Neuronal stem cell (in vitro differentiated cells): ENCODE measurements around the gene ZBTB46.

Experiments used
- DNase-seq: peaks from one replicate; pipeline ENCODE4 v3.0.0-alpha.2; 2013; ENCODE audit warnings: low spot score
- H2AFZ ChIP-seq: one replicate; pipeline ENCODE4 v1.6.1; 2013; ENCODE audit warnings: mild to moderate bottlenecking, low read length, inconsistent platforms
- H2AK5ac ChIP-seq: 2 replicates; pipeline ENCODE4 v1.6.1; 2013; ENCODE audit warnings: low read depth, mild to moderate bottlenecking, inconsistent platforms, low read length, moderate library complexity, mixed read lengths
- H2BK120ac ChIP-seq: 2 replicates; pipeline ENCODE4 v1.6.1; 2013; ENCODE audit warnings: low read depth, mild to moderate bottlenecking, inconsistent platforms, low read length, moderate library complexity, mixed read lengths
- H2BK12ac ChIP-seq: one replicate; pipeline ENCODE4 v1.6.1; 2013; ENCODE audit warnings: low read length, inconsistent platforms
- H2BK15ac ChIP-seq: 2 replicates; pipeline ENCODE4 v1.6.1; 2013; ENCODE audit warnings: mild to moderate bottlenecking, low read length, inconsistent platforms, mixed read lengths
- H2BK5ac ChIP-seq: one replicate; pipeline ENCODE4 v1.6.1; 2013; ENCODE audit warnings: inconsistent platforms, mild to moderate bottlenecking, low read length, moderate library complexity
- H3K14ac ChIP-seq: one replicate; pipeline ENCODE4 v1.6.1; 2013; ENCODE audit warnings: low read length, inconsistent platforms
- H3K18ac ChIP-seq: 2 replicates; pipeline ENCODE4 v1.6.1; 2013; ENCODE audit warnings: low read length, inconsistent platforms
- H3K23ac ChIP-seq: 2 replicates; pipeline ENCODE4 v1.6.1; 2013; ENCODE audit warnings: low read depth, mild to moderate bottlenecking, mixed read lengths, low read length, inconsistent platforms; ENCODE audit not compliant: poor library complexity
- H3K27ac ChIP-seq: replicated peaks from 3 replicates; pipeline ENCODE4 v1.5.1; 2013; ENCODE audit warnings: low read length, inconsistent platforms
- H3K27me3 ChIP-seq, 3 experiments: 2 replicates each; pipeline ENCODE4 v1.6.1; 2013; ENCODE audit warnings: low read length in 3 of 3, mild to moderate bottlenecking in 2 of 3, inconsistent platforms in 1 of 3, low read depth in 1 of 3, mixed read lengths in 1 of 3, moderate library complexity in 1 of 3; ENCODE audit not compliant: control insufficient read depth in 3 of 3, insufficient read depth in 3 of 3
- H3K36me3 ChIP-seq, 2 donors: replicated peaks in 1 of 2; 2 replicates each; pipeline ENCODE4 v1.6.1; 2013; ENCODE audit warnings: low read length in 2 of 2; ENCODE audit not compliant: control insufficient read depth in 2 of 2, insufficient read depth in 2 of 2
- H3K4ac ChIP-seq: 2 replicates; pipeline ENCODE4 v1.6.1; 2013; ENCODE audit warnings: inconsistent platforms, mild to moderate bottlenecking, low read length, moderate library complexity
- H3K4me1 ChIP-seq, 2 donors: 1 replicate in 1 of 2; 2 replicates in 1 of 2; pipeline ENCODE4 v1.6.1; 2013; ENCODE audit warnings: low read length in 2 of 2, low read depth in 1 of 2; ENCODE audit not compliant: control insufficient read depth in 2 of 2, insufficient read depth in 1 of 2
- H3K4me2 ChIP-seq: one replicate; pipeline ENCODE4 v1.6.1; 2013; ENCODE audit warnings: mild to moderate bottlenecking, low read length, inconsistent platforms; ENCODE audit not compliant: insufficient read depth, poor library complexity, severe bottlenecking
- H3K4me3 ChIP-seq, 2 donors: 2 replicates each; pipeline ENCODE4 v1.5.1; 2013; ENCODE audit warnings: low read length in 2 of 2, mild to moderate bottlenecking in 2 of 2, inconsistent platforms in 1 of 2, moderate library complexity in 1 of 2
- H3K79me1 ChIP-seq: one replicate; pipeline ENCODE4 v1.6.1; 2013; ENCODE audit warnings: low read depth, mild to moderate bottlenecking, inconsistent platforms, low read length, moderate library complexity
- H3K9ac ChIP-seq: one replicate; pipeline ENCODE4 v1.6.1; 2013; ENCODE audit warnings: mild to moderate bottlenecking, low read depth, low read length, inconsistent platforms; ENCODE audit not compliant: poor library complexity
- H3K9me3 ChIP-seq, 2 donors: replicated peaks in 1 of 2; 2 replicates each; pipeline versions ENCODE3 to v1.6.1; 2013; ENCODE audit warnings: low read length in 2 of 2, mild to moderate bottlenecking in 2 of 2, inconsistent platforms in 1 of 2, low read depth in 1 of 2, mixed read lengths in 1 of 2, moderate library complexity in 1 of 2; ENCODE audit not compliant: control insufficient read depth in 2 of 2, insufficient read depth in 1 of 2
- H4K8ac ChIP-seq: one replicate; pipeline ENCODE4 v1.6.1; 2013; ENCODE audit warnings: low read depth, mild to moderate bottlenecking, inconsistent platforms, low read length, moderate library complexity
- H4K91ac ChIP-seq: one replicate; pipeline ENCODE4 v1.6.1; 2013; ENCODE audit warnings: low read length, low read depth, mild to moderate bottlenecking, inconsistent platforms; ENCODE audit not compliant: poor library complexity
- WGBS, 2 donors: extraction: QIAGEN DNeasy Blood & Tissue Kit; methylation state at CpG; one replicate each; pipeline ENCODE4 v1.1.7; 2013; ENCODE audit warnings: missing lambda C conversion rate in 2 of 2, mixed read lengths in 1 of 2; ENCODE audit not compliant: insufficient read length in 2 of 2, insufficient replicate concordance in 1 of 2; ENCODE audit errors: extremely low coverage in 2 of 2; 5-methylcytosine and 5-hydroxymethylcytosine counted together

The ZBTB46 gene

DNA sequence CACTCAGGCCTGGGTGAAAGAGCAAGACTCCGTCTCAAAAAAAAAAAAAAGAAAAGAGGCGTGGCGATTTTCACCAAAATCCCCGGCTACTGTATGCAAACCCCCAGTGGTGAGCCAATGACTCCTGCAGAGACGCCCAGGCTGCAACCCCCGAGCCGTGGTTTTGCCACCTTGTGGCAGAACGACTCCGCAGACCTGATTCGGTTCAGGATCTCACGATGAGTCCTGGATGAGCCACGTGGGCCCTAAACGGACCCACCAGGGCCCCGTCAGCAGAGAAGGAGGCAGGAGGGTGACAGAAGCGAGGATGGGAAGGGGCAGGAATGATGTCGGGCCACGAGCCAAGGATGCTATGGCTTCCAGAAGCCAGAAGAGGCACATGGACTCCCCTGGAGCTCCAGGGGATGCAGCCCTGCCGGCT, 49.0 kb downstream of the ZBTB46 start:
- no CpG with 5 or more reads among the region's 18 CpGs for WGBS, 2 donors

DNA sequence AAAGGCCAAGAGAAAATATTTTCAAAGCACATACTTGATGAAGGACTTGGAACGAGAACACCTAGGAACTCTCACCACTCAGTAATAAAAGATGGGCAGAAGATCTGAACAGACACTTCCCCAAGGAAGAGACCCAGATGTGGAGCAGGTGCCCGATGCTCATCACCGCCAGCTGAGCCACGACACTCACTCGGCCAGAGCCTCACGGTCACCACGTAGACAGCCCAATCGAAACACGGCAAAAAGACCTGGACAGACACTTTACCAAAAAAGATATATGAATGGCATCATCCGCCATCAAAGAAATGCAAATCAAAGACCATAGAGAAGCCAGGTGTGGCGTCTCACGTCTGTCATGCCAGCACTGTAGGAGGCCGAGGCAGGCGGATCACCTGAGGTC, 49.9 kb downstream of the ZBTB46 start:
- no peak overlapping the region for H4K91ac ChIP-seq

More for the DNA sequence above, 49.0 kb downstream of the ZBTB46 start:
- no peak overlapping the region for H2BK5ac ChIP-seq
- peak overlapping the region; percentile 85 for H4K91ac ChIP-seq
- H3K18ac ChIP-seq: no peak overlapping the region
- no peak overlapping the region for H2BK12ac ChIP-seq
- no peak overlapping the region for H3K4ac ChIP-seq
- no peak overlapping the region for H3K23ac ChIP-seq
- H3K4me3 ChIP-seq: no peak overlapping the region
- peaks cover 2 to 7% of the 10 kb centered on the region in 2 donors for H3K4me1 ChIP-seq
- no peak overlapping the region for H2BK15ac ChIP-seq
- H3K9me3 ChIP-seq: no peaks in the 10 kb centered on the region
- H2BK120ac ChIP-seq: no peak overlapping the region
- H3K4me2 ChIP-seq: no peak overlapping the region
- H3K36me3 ChIP-seq: peaks cover 0 to 21% of the 10 kb centered on the region in 2 donors
- H3K27me3 ChIP-seq: no peaks in the 10 kb centered on the region
- DNase-seq: no peak
- H3K79me1 ChIP-seq: peaks cover 5% of the 10 kb centered on the region
- H4K8ac ChIP-seq: no peak overlapping the region
- H3K9ac ChIP-seq: no peak overlapping the region
- H2AFZ ChIP-seq: no peak overlapping the region
- no peak overlapping the region for H3K14ac ChIP-seq
- H3K27ac ChIP-seq: no peak overlapping the region
- no peak overlapping the region for H2AK5ac ChIP-seq

DNA sequence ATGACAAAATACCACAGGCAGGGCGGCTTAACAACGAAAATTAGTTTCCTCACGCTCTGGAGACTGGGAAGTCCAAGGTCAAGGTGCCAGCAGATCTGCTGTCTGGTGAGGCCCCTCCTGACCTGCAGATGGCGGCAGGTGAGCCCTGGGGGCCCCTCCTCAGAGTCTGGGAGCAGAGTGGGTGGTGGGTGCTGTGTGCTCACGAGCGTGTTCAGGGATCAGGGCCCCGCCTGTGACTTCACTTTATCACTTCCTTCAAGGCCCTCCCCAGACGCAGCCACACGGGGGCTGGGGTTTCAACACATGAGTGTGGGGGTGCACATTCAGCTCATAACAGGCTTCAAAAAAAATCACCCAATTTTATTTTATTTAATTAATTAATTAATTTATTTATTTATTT, 52.2 kb downstream of the ZBTB46 start:
- no peaks in the 10 kb centered on the region for H3K9me3 ChIP-seq
- H3K23ac ChIP-seq: no peak overlapping the region
- no peaks in the 10 kb centered on the region for H3K27me3 ChIP-seq
- H3K4ac ChIP-seq: no peak overlapping the region
- no peak overlapping the region for H2BK12ac ChIP-seq
- H3K36me3 ChIP-seq: peaks cover 0 to 26% of the 10 kb centered on the region in 2 donors
- H2BK120ac ChIP-seq: no peak overlapping the region
- H2AFZ ChIP-seq: no peak overlapping the region
- H2BK15ac ChIP-seq: no peak overlapping the region
- H3K27ac ChIP-seq: no peak overlapping the region
- H3K9ac ChIP-seq: no peak overlapping the region
- no peak for DNase-seq
- H3K4me2 ChIP-seq: no peak overlapping the region
- no CpG with 5 or more reads among the region's 9 CpGs for WGBS, 2 donors
- no peak overlapping the region for H4K8ac ChIP-seq
- H3K14ac ChIP-seq: no peak overlapping the region
- peaks cover 8 to 10% of the 10 kb centered on the region in 2 donors for H3K4me1 ChIP-seq
- H3K4me3 ChIP-seq: no peak overlapping the region
- no peak overlapping the region for H4K91ac ChIP-seq
- no peak overlapping the region for H2BK5ac ChIP-seq
- no peak overlapping the region for H3K18ac ChIP-seq
- no peak overlapping the region for H2AK5ac ChIP-seq
- H3K79me1 ChIP-seq: peaks cover 7% of the 10 kb centered on the region

More for the DNA sequence above, 49.9 kb downstream of the ZBTB46 start:
- Histone ChIP-seq H3K9ac (no peak overlapping the region), H3K23ac (no peak overlapping the region), H3K27me3 (no peaks in the 10 kb centered on the region), H3K4me1 (peaks cover 2 to 7% of the 10 kb centered on the region in 2 donors), H3K4me3 (no peak overlapping the region), H3K9me3 (no peaks in the 10 kb centered on the region), H2BK12ac (no peak overlapping the region), H2BK120ac (no peak overlapping the region), H3K27ac (no peak overlapping the region), H3K79me1 (peaks cover 8% of the 10 kb centered on the region), H2AK5ac (no peak overlapping the region), H3K4me2 (no peak overlapping the region), H3K18ac (no peak overlapping the region), H3K36me3 (peaks cover 0 to 17% of the 10 kb centered on the region in 2 donors), H3K14ac (no peak overlapping the region), H3K4ac (no peak overlapping the region), H4K8ac (no peak overlapping the region), H2BK15ac (no peak overlapping the region), H2BK5ac (no peak overlapping the region), H2AFZ (no peak overlapping the region)
- no peak for DNase-seq
- WGBS, 2 donors: no CpG with 5 or more reads among the region's 14 CpGs

DNA sequence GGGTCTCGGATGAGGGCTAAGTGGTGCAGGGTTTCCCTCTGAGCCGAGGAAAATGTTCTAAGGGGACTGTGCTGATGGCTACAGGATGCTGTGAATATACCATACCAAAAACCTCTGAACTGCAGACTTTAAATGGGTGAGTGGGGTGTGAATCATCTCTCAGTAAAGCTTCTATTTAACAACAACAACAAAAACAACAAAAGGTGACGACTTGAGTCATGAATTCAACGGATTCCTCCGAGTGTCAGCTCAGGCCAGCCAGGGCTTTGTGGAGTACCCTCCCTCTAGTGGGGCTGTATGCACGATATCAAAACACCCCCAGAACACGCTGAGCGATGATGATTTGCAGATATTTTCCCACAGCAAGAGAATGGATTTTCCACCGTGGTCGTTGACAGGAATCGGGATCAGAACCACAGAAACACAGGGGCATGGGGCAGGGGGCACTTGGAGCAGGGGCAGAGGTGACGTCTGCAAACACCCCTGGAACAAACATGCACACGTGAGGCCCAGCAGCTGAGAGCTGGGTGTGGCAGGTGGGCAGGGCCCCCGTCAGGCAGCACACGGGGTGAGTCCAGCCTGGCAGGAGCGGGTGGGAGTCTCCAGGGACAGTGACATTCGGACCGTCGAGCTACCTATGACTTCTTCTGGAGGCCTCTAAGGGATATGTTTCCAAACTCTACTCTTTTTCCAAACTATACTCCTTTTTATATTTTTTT, 52.9 kb downstream of the ZBTB46 start:
- H3K23ac ChIP-seq: peak overlapping the region; percentile 91
- no peaks in the 10 kb centered on the region for H3K9me3 ChIP-seq
- H3K4me2 ChIP-seq: no peak overlapping the region
- no peak overlapping the region for H2AFZ ChIP-seq
- peaks cover 0 to 21% of the 10 kb centered on the region in 2 donors for H3K36me3 ChIP-seq
- H2BK12ac ChIP-seq: no peak overlapping the region
- H2AK5ac ChIP-seq: no peak overlapping the region
- H3K27ac ChIP-seq: no peak overlapping the region
- H3K4ac ChIP-seq: no peak overlapping the region
- no peak overlapping the region for H2BK5ac ChIP-seq
- no peak overlapping the region for H3K9ac ChIP-seq
- no peak overlapping the region for H4K91ac ChIP-seq
- DNase-seq: no peak
- H3K79me1 ChIP-seq: peaks cover 10% of the 10 kb centered on the region
- no peak overlapping the region for H4K8ac ChIP-seq
- no peak overlapping the region for H3K14ac ChIP-seq
- H2BK120ac ChIP-seq: no peak overlapping the region
- WGBS, 2 donors: no CpG with 5 or more reads among the region's 19 CpGs
- H2BK15ac ChIP-seq: no peak overlapping the region
- peaks cover 8 to 10% of the 10 kb centered on the region in 2 donors for H3K4me1 ChIP-seq
- H3K18ac ChIP-seq: no peak overlapping the region
- no peak overlapping the region for H3K4me3 ChIP-seq
- no peaks in the 10 kb centered on the region for H3K27me3 ChIP-seq
